Neural cell (in vitro differentiated cells): Measurements from ENCODE around the gene ERBB4. TPM values are rescaled to one million over a fixed set of nuclear protein-coding genes. Genes with fewer than 3 reads are reported as not detected.

Experiments
- H2AFZ ChIP-seq: fragments of 200-600, 300-800 bp; sonication (generic), shearing (Covaris generic); 2 replicates; pipeline ENCODE4 v1.6.0; 2014; ENCODE audit warnings: low read depth, mild to moderate bottlenecking, antibody characterized with exemption, low read length, moderate library complexity
- H3F3A ChIP-seq: fragments of 200-600 bp; shearing (Covaris generic); 2 replicates; pipeline ENCODE4 v1.6.1; 2016; ENCODE audit warnings: mild to moderate bottlenecking, moderate library complexity, mixed read lengths, antibody characterized with exemption, low read length; ENCODE audit not compliant: insufficient read depth, poor library complexity, severe bottlenecking
- H3K27ac ChIP-seq: fragments of 200-600, 300-800 bp; sonication (generic), shearing (Covaris generic); 2 replicates; pipeline ENCODE4 v1.5.1; 2014; ENCODE audit warnings: mild to moderate bottlenecking, low read length, moderate library complexity
- H3K27me3 ChIP-seq: fragments of 300-800, 200-600 bp; sonication (generic), shearing (Covaris generic); 2 replicates; pipeline ENCODE4 v1.6.0; 2014; ENCODE audit warnings: mild to moderate bottlenecking, low read depth, low read length, moderate library complexity; ENCODE audit not compliant: insufficient read depth
- H3K36me3 ChIP-seq: fragments of 300-800, 200-600 bp; sonication (generic), shearing (Covaris generic); 2 replicates; pipeline ENCODE4 v1.5.1; 2014; ENCODE audit warnings: mild to moderate bottlenecking, antibody characterized with exemption, low read length, moderate library complexity; ENCODE audit not compliant: insufficient read depth
- H3K4me2 ChIP-seq: fragments of 300-800, 200-600 bp; sonication (generic), shearing (Covaris generic); 2 replicates; pipeline ENCODE4 v1.6.0; 2014; ENCODE audit warnings: mild to moderate bottlenecking, low read length
- H3K4me3 ChIP-seq: fragments of 300-800, 200-600 bp; sonication (generic), shearing (Covaris generic); 2 replicates; pipeline ENCODE4 v1.5.1; 2014; ENCODE audit warnings: mild to moderate bottlenecking, low read length, moderate library complexity
- H3K79me2 ChIP-seq: fragments of 200-600 bp; shearing (Covaris generic); replicated peaks from 2 replicates; pipeline ENCODE4 v1.6.0; 2014; ENCODE audit warnings: mild to moderate bottlenecking, low read length, moderate library complexity; ENCODE audit not compliant: insufficient read depth
- H3K9ac ChIP-seq: fragments of 300-800, 200-600 bp; sonication (generic), shearing (Covaris generic); 2 replicates; pipeline ENCODE4 v1.6.1; 2016; ENCODE audit warnings: mild to moderate bottlenecking, low read length, mixed read lengths
- H3K9me2 ChIP-seq: fragments of 200-600 bp; shearing (Covaris generic); 2 replicates; pipeline ENCODE4 v1.6.1; 2016; ENCODE audit warnings: mild to moderate bottlenecking, low read length, mixed read lengths; ENCODE audit not compliant: insufficient read depth
- H3K9me3 ChIP-seq: fragments of 200-600, 300-800 bp; sonication (generic), shearing (Covaris generic); 2 replicates; pipeline ENCODE4 v1.6.1; 2016; ENCODE audit warnings: mild to moderate bottlenecking, mixed run types, low read length, moderate library complexity, mixed read lengths
- H4K20me1 ChIP-seq: fragments of 200-600 bp; shearing (Covaris generic); 2 replicates; pipeline ENCODE4 v1.6.1; 2016; ENCODE audit warnings: mild to moderate bottlenecking, mixed run types; ENCODE audit not compliant: insufficient read depth
- CTCF ChIP-seq: fragments of 450-650 bp; IDR thresholded peaks from 2 replicates; pipeline ENCODE4 v1.5.1; 2014; ENCODE audit warnings: antibody characterized with exemption, mild to moderate bottlenecking, moderate library complexity; ENCODE audit not compliant: poor library complexity, severe bottlenecking
- EP300 ChIP-seq: fragments of 450-650 bp; conservative IDR thresholded peaks from 2 replicates; pipeline ENCODE4 v1.6.1; 2014; ENCODE audit warnings: antibody characterized with exemption, mild to moderate bottlenecking, moderate library complexity; ENCODE audit not compliant: poor library complexity, severe bottlenecking
- EZH2 ChIP-seq: fragments of 200-600, 300-800 bp; shearing (Covaris generic), sonication (generic); IDR thresholded peaks from 2 replicates; pipeline ENCODE4 v1.6.1; 2014; ENCODE audit warnings: antibody characterized with exemption, low read length, borderline replicate concordance, mild to moderate bottlenecking; ENCODE audit not compliant: insufficient read depth, poor library complexity, severe bottlenecking
- MXI1 ChIP-seq: fragments of 450-650 bp; conservative IDR thresholded peaks from 2 replicates; pipeline ENCODE4 v1.6.1; 2014; ENCODE audit warnings: antibody characterized with exemption, mild to moderate bottlenecking; ENCODE audit not compliant: poor library complexity, severe bottlenecking
- POLR2AphosphoS5 ChIP-seq: IDR thresholded peaks from 2 replicates; pipeline ENCODE4 v1.6.1; 2012
- RAD21 ChIP-seq: fragments of 450-650 bp; conservative IDR thresholded peaks from 2 replicates; pipeline ENCODE4 v1.6.1; 2014; ENCODE audit warnings: antibody characterized with exemption, mild to moderate bottlenecking, moderate library complexity
- SMC3 ChIP-seq: fragments of 450-650 bp; conservative IDR thresholded peaks from 2 replicates; pipeline ENCODE4 v1.6.1; 2014; ENCODE audit warnings: antibody characterized with exemption, mild to moderate bottlenecking, moderate library complexity; ENCODE audit not compliant: poor library complexity
- TAF1 ChIP-seq: IDR thresholded peaks from 2 replicates; pipeline ENCODE4 v1.6.1; 2012; ENCODE audit warnings: low read depth
- polyA plus RNA-seq: library from polyadenylated mRNA; depleted of rRNA; stranded (reverse); fragments of >200 nt; gene quantifications from 2 replicates; pipeline ENCODE4 v1.2.3, GENCODE V29; 2014
- TF ChIP-seq, protein P1 (sequence below): IDR thresholded peaks from 2 replicates; pipeline ENCODE4 v1.6.1; 2012; ENCODE audit warnings: borderline replicate concordance

The ERBB4 gene
- polyA plus RNA-seq, 1 donor from 2014 or later: 0.69 TPM

DNA sequence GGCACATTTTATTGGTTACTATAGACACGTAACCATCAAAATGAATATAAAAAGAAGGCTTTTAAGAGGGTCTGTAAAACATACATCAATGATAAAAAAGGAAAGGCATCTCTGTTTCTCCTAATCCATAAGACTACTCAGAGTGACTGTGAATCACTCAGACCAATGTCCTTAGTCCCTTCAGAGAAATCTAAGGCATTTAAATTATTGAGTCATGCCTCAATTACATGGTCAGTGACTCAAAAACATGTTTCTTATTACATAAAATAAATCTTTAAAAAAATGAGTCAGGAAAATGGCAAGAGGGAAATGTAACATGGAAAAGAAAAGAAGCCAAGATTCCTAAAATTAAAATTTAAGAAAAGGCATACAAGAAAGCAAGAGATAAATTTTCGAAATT, 146.6 kb downstream of the ERBB4 start:
- H4K20me1 ChIP-seq: no peaks in the 10 kb centered on the region
- H3K27me3 ChIP-seq: no peaks in the 10 kb centered on the region
- no peak overlapping the region for H3K27ac ChIP-seq
- no peaks in the 10 kb centered on the region for H3K79me2 ChIP-seq
- no peak overlapping the region for H3K4me3 ChIP-seq
- H3K9ac ChIP-seq: no peak overlapping the region
- no peak overlapping the region for H2AFZ ChIP-seq
- H3K9me2 ChIP-seq: no peaks in the 10 kb centered on the region
- TF ChIP-seq EZH2 (no peak), CTCF (no peak), EP300 (no peak), SMC3 (no peak), MXI1 (no peak), TAF1 (no peak), RAD21 (no peak), POLR2AphosphoS5 (no peak)
- TF ChIP-seq, protein P1, sequence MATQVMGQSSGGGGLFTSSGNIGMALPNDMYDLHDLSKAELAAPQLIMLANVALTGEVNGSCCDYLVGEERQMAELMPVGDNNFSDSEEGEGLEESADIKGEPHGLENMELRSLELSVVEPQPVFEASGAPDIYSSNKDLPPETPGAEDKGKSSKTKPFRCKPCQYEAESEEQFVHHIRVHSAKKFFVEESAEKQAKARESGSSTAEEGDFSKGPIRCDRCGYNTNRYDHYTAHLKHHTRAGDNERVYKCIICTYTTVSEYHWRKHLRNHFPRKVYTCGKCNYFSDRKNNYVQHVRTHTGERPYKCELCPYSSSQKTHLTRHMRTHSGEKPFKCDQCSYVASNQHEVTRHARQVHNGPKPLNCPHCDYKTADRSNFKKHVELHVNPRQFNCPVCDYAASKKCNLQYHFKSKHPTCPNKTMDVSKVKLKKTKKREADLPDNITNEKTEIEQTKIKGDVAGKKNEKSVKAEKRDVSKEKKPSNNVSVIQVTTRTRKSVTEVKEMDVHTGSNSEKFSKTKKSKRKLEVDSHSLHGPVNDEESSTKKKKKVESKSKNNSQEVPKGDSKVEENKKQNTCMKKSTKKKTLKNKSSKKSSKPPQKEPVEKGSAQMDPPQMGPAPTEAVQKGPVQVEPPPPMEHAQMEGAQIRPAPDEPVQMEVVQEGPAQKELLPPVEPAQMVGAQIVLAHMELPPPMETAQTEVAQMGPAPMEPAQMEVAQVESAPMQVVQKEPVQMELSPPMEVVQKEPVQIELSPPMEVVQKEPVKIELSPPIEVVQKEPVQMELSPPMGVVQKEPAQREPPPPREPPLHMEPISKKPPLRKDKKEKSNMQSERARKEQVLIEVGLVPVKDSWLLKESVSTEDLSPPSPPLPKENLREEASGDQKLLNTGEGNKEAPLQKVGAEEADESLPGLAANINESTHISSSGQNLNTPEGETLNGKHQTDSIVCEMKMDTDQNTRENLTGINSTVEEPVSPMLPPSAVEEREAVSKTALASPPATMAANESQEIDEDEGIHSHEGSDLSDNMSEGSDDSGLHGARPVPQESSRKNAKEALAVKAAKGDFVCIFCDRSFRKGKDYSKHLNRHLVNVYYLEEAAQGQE: no peak
- H3K9me3 ChIP-seq: no peaks in the 10 kb centered on the region
- no peaks in the 10 kb centered on the region for H3F3A ChIP-seq
- no peak overlapping the region for H3K4me2 ChIP-seq
- H3K36me3 ChIP-seq: no peaks in the 10 kb centered on the region

GRCh38 chr2:212387146-212387545, 151.5 kb downstream of the ERBB4 start:
- Histone ChIP-seq H3F3A (no peaks in the 10 kb centered on the region), H3K9ac (no peak overlapping the region), H3K36me3 (no peaks in the 10 kb centered on the region), H3K9me2 (no peaks in the 10 kb centered on the region), H3K4me2 (no peak overlapping the region), H2AFZ (no peak overlapping the region), H3K4me3 (no peak overlapping the region), H3K27me3 (no peaks in the 10 kb centered on the region), H3K27ac (no peak overlapping the region), H4K20me1 (no peaks in the 10 kb centered on the region), H3K79me2 (no peaks in the 10 kb centered on the region), H3K9me3 (no peaks in the 10 kb centered on the region)
- TF ChIP-seq MXI1 (no peak), TAF1 (no peak), SMC3 (no peak), POLR2AphosphoS5 (no peak), EP300 (no peak), EZH2 (no peak), CTCF (no peak), RAD21 (no peak)
- TF ChIP-seq, protein P1: no peak
